Aorta (tissue), 5 donors: Measurements from ENCODE around the gene WDR70. TPM values are rescaled to one million over a fixed set of nuclear protein-coding genes. Genes with fewer than 3 reads are reported as not detected.

Experiments used
- ATAC-seq: fragments of 200-7000 bp; cut with Tn5 transposase; one replicate; pipeline ENCODE4 v1.9.1; 2022; ENCODE audit warnings: moderate library complexity; ENCODE audit not compliant: low FRiP score
- DNase-seq, 2 donors: peaks; one replicate each; pipeline ENCODE4 v3.0.0-alpha.2; 2020
- H3K27ac ChIP-seq, 2 donors: one replicate each; pipeline ENCODE4 v1.5.1; 2013; ENCODE audit warnings: low read length in 2 of 2, mild to moderate bottlenecking in 2 of 2, moderate library complexity in 2 of 2, control low read depth in 1 of 2, inconsistent platforms in 1 of 2, low read depth in 1 of 2
- H3K27me3 ChIP-seq, 2 donors: one replicate each; pipeline ENCODE4 v1.6.1; 2013; ENCODE audit warnings: control low read depth in 1 of 2, low read length in 1 of 2, mild to moderate bottlenecking in 1 of 2, moderate library complexity in 1 of 2; ENCODE audit not compliant: insufficient read depth in 2 of 2, control insufficient read depth in 1 of 2
- H3K36me3 ChIP-seq, 2 donors: one replicate each; pipeline ENCODE4 v1.6.1; 2013; ENCODE audit warnings: control low read depth in 1 of 2, low read length in 1 of 2, mild to moderate bottlenecking in 1 of 2; ENCODE audit not compliant: insufficient read depth in 2 of 2, control insufficient read depth in 1 of 2
- H3K4me1 ChIP-seq, 2 donors: one replicate each; pipeline ENCODE4 v1.6.1; 2013; ENCODE audit warnings: low read length in 2 of 2, control low read depth in 1 of 2, mild to moderate bottlenecking in 1 of 2, moderate library complexity in 1 of 2; ENCODE audit not compliant: insufficient read depth in 2 of 2, control insufficient read depth in 1 of 2
- H3K4me3 ChIP-seq, 2 donors: one replicate each; pipeline ENCODE4 v1.5.1; 2013; ENCODE audit warnings: low read length in 2 of 2, control low read depth in 1 of 2, mild to moderate bottlenecking in 1 of 2
- H3K9me3 ChIP-seq: one replicate; pipeline ENCODE4 v1.6.1; 2013; ENCODE audit warnings: mild to moderate bottlenecking, low read length; ENCODE audit not compliant: control insufficient read depth
- WGBS, 2 donors: extraction: QIAGEN DNeasy Blood & Tissue Kit; methylation state at CpG; one replicate each; pipeline ENCODE4 v1.1.7; 2013; 5-methylcytosine and 5-hydroxymethylcytosine counted together
- intact Hi-C, 2 donors: fragments of 100-400 bp; cut with DNase I; formaldehyde crosslinking; loops; one replicate each; pipeline versions ENCODE4 v1.14.2 to v1.15.0; 2022
- polyA plus RNA-seq, 2 donors: library from polyadenylated mRNA; stranded (reverse); fragments of 200-250 nt; gene quantifications; one replicate each; pipeline ENCODE4 v1.2.3, GENCODE V29; 2013
- total RNA-seq, 2 donors: library from RNA; stranded (reverse); fragmentation: NEBNext Ultra II Directional; extraction: Animal tissue kit (Norgen Biotek cat#: 25700); gene quantifications; one replicate each; pipeline ENCODE4 v1.2.1, GENCODE V29; 2021
- donor health status: healthy with polysubstance abuse.
- donor health status: Bipolar disorder and iron deficiency.
- donor health status: DM: no; HTN: no; CAD: no.
- donor health status: DM: no; HTN: no; CAD: no.
- donor health status: DM: yes; HTN: yes; CAD: no.

Gene WDR70
- total and polyA plus RNA-seq, 4 donors: 12.3 to 41.3 (median 22.1) TPM

- Histone ChIP-seq H3K4me3 (no peak overlapping the region), H3K27me3 (no peaks in the 10 kb centered on the region), H3K4me1 (peaks cover 0 to 2% of the 10 kb centered on the region in 2 donors), H3K27ac (no peak overlapping the region), H3K36me3 (no peaks in the 10 kb centered on the region), H3K9me3 (no peaks in the 10 kb centered on the region)
- ATAC-seq (no peak), DNase-seq (no peak)
- intact Hi-C loops: no loop called here
- WGBS, 2 donors: 93 to 97% methylated on average over 2 of the region's 2 CpGs
Observed at GRCh38 chr5:37492778-37493555, 113.8 kb downstream of the WDR70 start.

GRCh38 chr5:37494756-37495155, 115.6 kb downstream of the WDR70 start:
- intact Hi-C loops: no loop called here
- Histone ChIP-seq H3K9me3 (no peaks in the 10 kb centered on the region), H3K36me3 (no peaks in the 10 kb centered on the region), H3K27me3 (no peaks in the 10 kb centered on the region), H3K4me3 (no peak overlapping the region), H3K4me1 (peaks cover 0 to 2% of the 10 kb centered on the region in 2 donors), H3K27ac (no peak overlapping the region)
- ATAC-seq (no peak), DNase-seq (no peak)

GRCh38 chr5:37495210-37495609, 116.1 kb downstream of the WDR70 start:
- DNase-seq (no peak), ATAC-seq (no peak)
- no peaks in the 10 kb centered on the region for H3K36me3 ChIP-seq
- H3K4me3 ChIP-seq: no peak overlapping the region
- H3K4me1 ChIP-seq: peaks cover 0 to 2% of the 10 kb centered on the region in 2 donors
- no peaks in the 10 kb centered on the region for H3K9me3 ChIP-seq
- H3K27ac ChIP-seq: no peak overlapping the region
- H3K27me3 ChIP-seq: no peaks in the 10 kb centered on the region
- intact Hi-C loops: no loop called here
- WGBS, 2 donors: 89 to 95% methylated on average over 2 of the region's 2 CpGs

DNA sequence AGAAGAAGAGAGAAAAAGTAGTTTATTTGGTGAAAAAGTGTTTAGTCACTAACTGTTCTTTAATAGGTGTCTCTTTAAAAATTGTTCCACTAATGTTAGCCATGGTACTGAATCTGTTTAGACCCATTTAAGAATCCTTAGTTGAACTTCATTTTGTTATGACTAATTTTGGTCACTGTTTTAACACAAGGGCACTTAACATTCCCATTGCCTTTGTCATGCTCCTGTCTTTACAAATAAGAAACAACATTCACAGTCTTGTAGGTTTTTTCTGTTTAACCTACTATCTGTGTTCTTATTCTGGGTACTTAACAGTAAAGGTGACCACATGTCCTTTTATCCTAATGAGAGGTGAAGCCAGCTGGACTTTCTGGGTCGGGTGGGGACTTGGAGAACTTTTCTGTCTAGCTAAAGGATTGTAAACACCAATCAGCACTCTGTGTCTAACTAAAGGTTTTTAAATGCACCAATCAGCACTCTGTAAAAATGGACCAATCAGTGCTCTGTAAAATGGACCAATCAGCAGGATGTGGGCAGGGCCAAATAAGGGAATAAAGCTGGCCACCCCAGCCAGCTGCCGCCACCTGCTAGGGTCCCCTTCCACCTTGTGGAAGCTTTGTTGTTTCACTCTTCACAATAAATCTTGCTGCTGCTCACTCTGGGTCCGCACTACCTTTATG, 116.7 kb downstream of the WDR70 start:
- ATAC-seq (no peak), DNase-seq (no peak)
- WGBS, 2 donors: 95 to 97% methylated on average over 3 of the region's 3 CpGs
- H3K4me3 ChIP-seq: no peak overlapping the region
- H3K27me3 ChIP-seq: no peaks in the 10 kb centered on the region
- no peaks in the 10 kb centered on the region for H3K36me3 ChIP-seq
- intact Hi-C loops: no loop called here
- H3K4me1 ChIP-seq: peaks cover 0 to 2% of the 10 kb centered on the region in 2 donors
- H3K27ac ChIP-seq: no peak overlapping the region
- no peaks in the 10 kb centered on the region for H3K9me3 ChIP-seq

- Histone ChIP-seq H3K27ac (no peak overlapping the region), H3K4me3 (no peak overlapping the region), H3K4me1 (peaks cover 2 to 3% of the 10 kb centered on the region in 2 donors), H3K36me3 (no peaks in the 10 kb centered on the region), H3K27me3 (no peaks in the 10 kb centered on the region), H3K9me3 (no peaks in the 10 kb centered on the region)
- no peak for ATAC-seq
- no peak for DNase-seq
- intact Hi-C loops: no loop called here
- WGBS, 2 donors: 80 to 90% methylated on average over 3 of the region's 3 CpGs
Observed at GRCh38 chr5:37496902-37497445, 117.9 kb downstream of the WDR70 start.

DNA sequence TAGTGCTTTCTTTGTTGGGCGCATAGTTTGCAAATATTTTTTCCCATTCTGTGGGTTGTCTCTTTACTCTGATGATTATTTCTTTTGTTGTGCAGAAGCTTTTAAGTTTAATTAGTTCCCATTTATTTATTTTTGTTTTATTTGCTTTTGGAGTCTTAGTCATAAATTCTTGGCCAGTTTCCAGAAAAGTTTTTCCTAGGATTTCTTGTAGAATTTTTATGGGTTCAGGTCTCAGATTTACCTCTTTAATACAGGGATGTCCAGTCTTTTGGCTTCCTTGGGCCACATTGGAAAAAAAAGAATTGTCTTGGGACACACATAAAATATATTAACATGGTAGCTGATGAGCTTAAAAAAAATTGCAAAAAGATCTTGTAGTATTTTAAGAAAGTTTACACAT, 122.0 kb downstream of the WDR70 start:
- no peak overlapping the region for H3K27ac ChIP-seq
- ATAC-seq: no peak
- 98 to 100% methylated on average over 1 of the region's 1 CpG for WGBS, 2 donors
- no peak for DNase-seq
- no peaks in the 10 kb centered on the region for H3K27me3 ChIP-seq
- no peaks in the 10 kb centered on the region for H3K36me3 ChIP-seq
- intact Hi-C loops: no loop called here
- H3K9me3 ChIP-seq: no peaks in the 10 kb centered on the region
- peaks cover 2 to 3% of the 10 kb centered on the region in 2 donors for H3K4me1 ChIP-seq
- H3K4me3 ChIP-seq: no peak overlapping the region

DNA sequence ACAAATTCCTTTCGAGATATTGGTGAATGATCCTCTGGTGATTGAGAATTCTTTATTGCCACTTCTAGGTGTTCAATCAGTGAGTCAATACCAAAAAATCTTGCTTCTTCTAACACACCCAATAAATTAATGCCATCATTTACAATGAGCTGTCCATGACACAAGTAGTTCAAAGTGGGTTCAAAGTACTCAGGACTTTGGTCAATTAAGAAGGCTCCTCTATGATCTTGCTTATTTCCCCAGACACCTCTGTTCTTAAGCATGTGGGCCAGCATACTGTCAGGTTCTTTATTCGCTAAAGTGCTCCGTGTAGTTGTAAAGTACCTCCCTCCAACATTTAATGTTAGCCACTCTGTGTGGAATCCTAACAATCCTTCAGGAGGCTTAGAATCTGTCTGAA, 127.1 kb downstream of the WDR70 start:
- Histone ChIP-seq H3K4me1 (peaks cover 0 to 2% of the 10 kb centered on the region in 2 donors), H3K9me3 (no peaks in the 10 kb centered on the region), H3K27me3 (no peaks in the 10 kb centered on the region), H3K36me3 (no peaks in the 10 kb centered on the region), H3K27ac (no peak overlapping the region), H3K4me3 (no peak overlapping the region)
- intact Hi-C loops: no loop called here
- DNase-seq (no peak), ATAC-seq (no peak)
- WGBS, 2 donors: 95% methylated on average over 3 of the region's 3 CpGs

- no peak for DNase-seq
- no peak overlapping the region for H3K27ac ChIP-seq
- H3K9me3 ChIP-seq: no peaks in the 10 kb centered on the region
- H3K4me3 ChIP-seq: no peak overlapping the region
- no peaks in the 10 kb centered on the region for H3K27me3 ChIP-seq
- H3K4me1 ChIP-seq: no peaks in the 10 kb centered on the region
- WGBS, 2 donors: 95 to 98% methylated on average over 5 of the region's 5 CpGs
- no peak for ATAC-seq
- intact Hi-C loops: no loop called here
- H3K36me3 ChIP-seq: no peaks in the 10 kb centered on the region
Observed at GRCh38 chr5:37506722-37507121, 127.6 kb downstream of the WDR70 start.

- Histone ChIP-seq H3K9me3 (no peaks in the 10 kb centered on the region), H3K4me3 (no peak overlapping the region), H3K4me1 (no peaks in the 10 kb centered on the region), H3K27ac (no peak overlapping the region), H3K36me3 (peaks cover 2% of the 10 kb centered on the region in 2 donors), H3K27me3 (no peaks in the 10 kb centered on the region)
- DNase-seq: no peak
- 95 to 97% methylated on average over 1 of the region's 1 CpG for WGBS, 2 donors
- intact Hi-C loops: no loop called here
- ATAC-seq: no peak
Observed at GRCh38 chr5:37511646-37512045, 132.5 kb downstream of the WDR70 start.
